NT2/D1 (cell line): ENCODE results near the gene FHAD1.

Experiments
- DNase-seq: peaks from one replicate; pipeline ENCODE4 v3.0.0-alpha.2; 2011; ENCODE audit warnings: low read depth, low spot score
- H3K27me3 ChIP-seq: 2 replicates; pipeline ENCODE4 v1.6.0; 2011; ENCODE audit warnings: mild to moderate bottlenecking; ENCODE audit not compliant: insufficient read length, insufficient read depth
- H3K36me3 ChIP-seq: 2 replicates; pipeline ENCODE4 v1.6.1; 2011; ENCODE audit warnings: mild to moderate bottlenecking, low read length, mixed read lengths; ENCODE audit not compliant: insufficient read depth, insufficient read length
- H3K4me1 ChIP-seq: 2 replicates; pipeline ENCODE4 v1.5.1; 2011; ENCODE audit not compliant: insufficient read depth, insufficient read length
- H3K4me3 ChIP-seq: 2 replicates; pipeline ENCODE4 v1.5.1; 2011; ENCODE audit warnings: low read depth; ENCODE audit not compliant: insufficient read length
- H3K9ac ChIP-seq: 2 replicates; pipeline ENCODE4 v1.6.0; 2011; ENCODE audit warnings: low read depth; ENCODE audit not compliant: insufficient read length
- H3K9me3 ChIP-seq: 2 replicates; pipeline ENCODE4 v1.5.1; 2011; ENCODE audit warnings: mild to moderate bottlenecking, low read length; ENCODE audit not compliant: insufficient read depth
- SUZ12 ChIP-seq: IDR thresholded peaks from 2 replicates; pipeline ENCODE4 v1.6.1; 2011; ENCODE audit not compliant: insufficient read length, insufficient read depth; ENCODE audit errors: extremely low read depth
- YY1 ChIP-seq: IDR thresholded peaks from 2 replicates; pipeline ENCODE4 v1.6.1; 2011; ENCODE audit not compliant: insufficient read length, insufficient read depth
- ZNF274 ChIP-seq: IDR thresholded peaks from 2 replicates; pipeline ENCODE4 v1.6.1; 2011; ENCODE audit warnings: mild to moderate bottlenecking, low read depth, low read length

Gene FHAD1

DNA sequence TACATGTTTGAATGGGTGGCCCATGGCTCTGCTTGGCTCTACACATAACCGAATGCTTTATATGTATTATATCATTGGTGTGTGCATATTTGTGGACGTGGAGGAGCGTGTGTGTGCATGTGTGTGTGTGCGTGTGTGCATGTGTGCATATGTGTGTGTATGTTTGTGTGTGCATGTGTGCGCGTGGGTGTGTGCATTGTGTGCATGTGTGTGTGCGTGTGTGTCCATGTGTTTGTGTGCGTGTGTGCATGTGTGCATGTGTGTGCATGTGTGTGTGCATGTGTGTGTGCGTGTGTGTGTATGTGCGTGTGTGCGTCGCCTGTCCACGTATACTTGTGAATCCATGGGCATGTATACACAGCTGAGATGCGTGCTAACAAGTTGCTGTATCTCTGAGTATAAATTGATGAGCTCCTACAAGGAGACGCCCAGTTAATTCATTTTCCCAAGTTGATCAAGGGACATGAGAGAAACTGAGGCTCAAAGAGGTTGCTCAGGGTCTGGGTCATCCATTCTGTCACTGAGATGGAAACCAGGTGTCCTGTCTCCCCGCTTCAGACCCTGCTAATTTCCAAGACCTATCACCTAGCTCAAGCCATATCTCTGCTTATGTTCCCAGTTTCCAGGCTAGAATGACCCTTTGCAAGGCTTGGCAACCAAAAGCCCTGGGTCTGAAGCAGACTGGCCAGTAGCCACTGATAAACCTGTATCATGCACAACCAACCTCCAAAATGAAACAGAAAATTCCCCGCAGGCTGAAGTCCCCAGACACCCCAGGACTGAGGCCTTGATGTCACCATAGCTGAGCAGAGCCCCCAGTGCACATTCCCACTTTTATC lies 188.4 kb downstream of the FHAD1 start:
- peaks cover 3% of the 10 kb centered on the region for H3K36me3 ChIP-seq

DNA sequence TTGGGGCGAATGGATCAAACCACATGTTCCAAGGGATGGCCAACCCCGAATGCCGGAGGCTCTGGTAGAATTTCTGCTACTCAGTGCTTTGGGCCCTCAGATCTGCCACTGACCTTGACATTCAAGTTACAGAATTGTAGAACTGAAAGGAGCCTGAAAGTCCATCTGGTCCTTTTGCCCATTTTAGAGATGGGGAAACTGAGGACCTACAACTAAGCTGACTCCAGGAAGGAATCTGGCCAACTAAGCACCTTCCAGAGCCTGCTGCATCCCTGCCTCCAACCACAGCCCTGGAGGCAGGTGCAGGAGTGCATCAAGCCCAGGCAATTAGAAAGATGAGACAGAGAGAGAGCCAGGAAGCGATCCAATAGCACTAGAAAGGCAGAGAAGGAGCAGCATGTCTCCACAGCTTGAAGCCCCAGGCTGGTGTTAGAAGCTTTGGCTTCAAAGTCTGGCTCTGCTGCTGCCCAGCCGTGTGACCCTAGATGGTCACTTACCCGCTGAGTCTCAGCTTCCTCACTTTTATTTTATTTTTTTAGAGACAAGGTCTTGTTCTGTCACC lies 189.9 kb downstream of the FHAD1 start:
- H3K4me3 ChIP-seq = no peak overlapping the region
- no peak for TF ChIP-seq YY1
- TF ChIP-seq ZNF274 = no peak
- no peak for TF ChIP-seq SUZ12
- H3K4me1 ChIP-seq = peaks cover 3% of the 10 kb centered on the region
- no peaks in the 10 kb centered on the region for H3K36me3 ChIP-seq
- DNase-seq = no peak
- H3K27me3 ChIP-seq = no peaks in the 10 kb centered on the region
- no peak overlapping the region for H3K9ac ChIP-seq
- no peaks in the 10 kb centered on the region for H3K9me3 ChIP-seq

More for the DNA sequence above, 188.4 kb downstream of the FHAD1 start:
- H3K9me3 ChIP-seq = no peaks in the 10 kb centered on the region
- H3K27me3 ChIP-seq = no peaks in the 10 kb centered on the region
- TF ChIP-seq YY1 = no peak
- TF ChIP-seq SUZ12 = no peak
- TF ChIP-seq ZNF274 = no peak
- no peak overlapping the region for H3K9ac ChIP-seq
- H3K4me1 ChIP-seq = peaks cover 3% of the 10 kb centered on the region
- H3K4me3 ChIP-seq = no peak overlapping the region
- DNase-seq = no peak

DNA sequence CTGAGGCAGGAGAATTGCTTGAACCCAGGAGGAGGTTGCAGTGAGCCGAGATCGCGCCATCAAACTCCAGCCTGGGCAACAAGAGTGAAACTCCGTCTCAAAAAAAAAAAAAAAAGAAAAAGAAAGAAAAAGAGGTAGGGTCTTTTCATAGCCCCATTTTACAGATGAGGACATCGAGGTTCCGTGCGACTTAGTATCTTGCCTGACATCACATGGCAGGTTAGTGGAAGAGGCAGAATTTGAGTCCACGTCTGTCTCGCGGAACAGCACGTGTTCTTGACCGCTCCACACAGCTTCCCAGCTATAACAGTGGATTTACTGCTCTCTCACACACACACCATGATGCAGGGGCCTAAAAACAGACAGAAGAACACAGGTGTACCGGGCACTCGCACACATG lies 192.3 kb downstream of the FHAD1 start:
- Histone ChIP-seq H3K9ac (no peak overlapping the region), H3K4me3 (no peak overlapping the region), H3K9me3 (no peaks in the 10 kb centered on the region), H3K36me3 (no peaks in the 10 kb centered on the region), H3K27me3 (no peaks in the 10 kb centered on the region), H3K4me1 (no peaks in the 10 kb centered on the region)
- TF ChIP-seq ZNF274 (no peak), YY1 (no peak), SUZ12 (no peak)
- no peak for DNase-seq

DNA sequence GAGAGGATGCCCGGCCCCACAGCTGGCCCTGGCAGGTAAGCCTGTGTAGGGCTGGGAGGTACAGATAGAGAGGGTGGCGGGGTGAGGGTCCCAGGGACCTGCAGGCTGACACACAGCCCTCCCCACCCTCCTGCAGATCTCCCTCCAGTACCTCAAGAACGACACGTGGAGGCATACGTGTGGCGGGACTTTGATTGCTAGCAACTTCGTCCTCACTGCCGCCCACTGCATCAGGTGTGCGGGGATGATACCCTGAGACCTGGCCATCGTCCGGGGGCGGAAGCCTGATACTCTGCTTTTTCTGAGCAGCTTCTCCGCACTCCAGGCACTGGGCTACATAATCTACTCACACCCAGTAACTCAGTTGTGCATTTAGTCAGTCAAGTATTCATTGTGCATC lies 193.3 kb downstream of the FHAD1 start:
- H3K36me3 ChIP-seq = no peaks in the 10 kb centered on the region
- DNase-seq = no peak
- no peaks in the 10 kb centered on the region for H3K4me1 ChIP-seq
- TF ChIP-seq SUZ12 = no peak
- TF ChIP-seq ZNF274 = no peak
- no peak for TF ChIP-seq YY1
- no peak overlapping the region for H3K9ac ChIP-seq
- H3K4me3 ChIP-seq = no peak overlapping the region
- no peaks in the 10 kb centered on the region for H3K27me3 ChIP-seq
- H3K9me3 ChIP-seq = no peaks in the 10 kb centered on the region

- Histone ChIP-seq H3K9ac (no peak overlapping the region), H3K36me3 (no peaks in the 10 kb centered on the region), H3K27me3 (no peaks in the 10 kb centered on the region), H3K4me1 (no peaks in the 10 kb centered on the region), H3K9me3 (no peaks in the 10 kb centered on the region), H3K4me3 (no peak overlapping the region)
- DNase-seq = no peak
- TF ChIP-seq ZNF274 = no peak
- TF ChIP-seq YY1 = no peak
- TF ChIP-seq SUZ12 = no peak
Measured at GRCh38 chr1:15441247-15441646, 194.2 kb downstream of the FHAD1 start.

- TF ChIP-seq SUZ12 = no peak
- TF ChIP-seq YY1 = no peak
- no peak for TF ChIP-seq ZNF274
- H3K9me3 ChIP-seq = no peaks in the 10 kb centered on the region
- DNase-seq = no peak
- no peak overlapping the region for H3K4me3 ChIP-seq
- no peaks in the 10 kb centered on the region for H3K27me3 ChIP-seq
- no peaks in the 10 kb centered on the region for H3K4me1 ChIP-seq
- no peaks in the 10 kb centered on the region for H3K36me3 ChIP-seq
- H3K9ac ChIP-seq = no peak overlapping the region
Measured at GRCh38 chr1:15442119-15442518, 195.1 kb downstream of the FHAD1 start.

GRCh38 chr1:15442759-15443158 lies 195.7 kb downstream of the FHAD1 start:
- Histone ChIP-seq H3K9me3 (no peaks in the 10 kb centered on the region), H3K36me3 (no peaks in the 10 kb centered on the region), H3K4me1 (no peaks in the 10 kb centered on the region), H3K4me3 (no peak overlapping the region), H3K9ac (no peak overlapping the region), H3K27me3 (peaks cover 2% of the 10 kb centered on the region)
- TF ChIP-seq SUZ12 (no peak), YY1 (no peak), ZNF274 (no peak)
- no peak for DNase-seq
